Measurements from ENCODE around the gene PDGFRA. TPM values are rescaled to one million over a fixed set of nuclear protein-coding genes. Genes with fewer than 3 reads are reported as not detected.

PDGFRA gene
- total RNA-seq, 1 experiment from 2014 or later: not detected

- H3K79me2 ChIP-seq (ENCODE audit: low read depth): no peaks in the 10 kb centered on the region
- CTCF ChIA-PET: no interaction called here
Observed at GRCh38 chr4:54254116-54254914, 25.2 kb downstream of the PDGFRA start.

GRCh38 chr4:54254915-54255246 lies 25.8 kb downstream of the PDGFRA start:
- BruUV-seq (replicated peaks): no TSS peak

More at GRCh38 chr4:54254116-54254914, 25.2 kb downstream of the PDGFRA start:
- Histone ChIP-seq H3K27me3 (ENCODE audit: insufficient read depth, low read depth) (no peaks in the 10 kb centered on the region), H3K4me2 (no peak overlapping the region), H3K36me3 (ENCODE audit: low read depth) (no peaks in the 10 kb centered on the region), H3K4me3 (no peak overlapping the region), H3F3A (ENCODE audit: insufficient read depth, low read depth) (no peaks in the 10 kb centered on the region), H2AFZ (no peak overlapping the region), H3K9me2 (ENCODE audit: insufficient read depth) (no peaks in the 10 kb centered on the region), H3K27ac (no peak overlapping the region), H4K20me1 (ENCODE audit: insufficient read depth) (no peaks in the 10 kb centered on the region), H3K9me3 (ENCODE audit: insufficient read depth, low read depth) (no peaks in the 10 kb centered on the region), H3K4me1 (replicated peaks; ENCODE audit: insufficient read depth) (no peaks in the 10 kb centered on the region)
- TF ChIP-seq, protein P1, sequence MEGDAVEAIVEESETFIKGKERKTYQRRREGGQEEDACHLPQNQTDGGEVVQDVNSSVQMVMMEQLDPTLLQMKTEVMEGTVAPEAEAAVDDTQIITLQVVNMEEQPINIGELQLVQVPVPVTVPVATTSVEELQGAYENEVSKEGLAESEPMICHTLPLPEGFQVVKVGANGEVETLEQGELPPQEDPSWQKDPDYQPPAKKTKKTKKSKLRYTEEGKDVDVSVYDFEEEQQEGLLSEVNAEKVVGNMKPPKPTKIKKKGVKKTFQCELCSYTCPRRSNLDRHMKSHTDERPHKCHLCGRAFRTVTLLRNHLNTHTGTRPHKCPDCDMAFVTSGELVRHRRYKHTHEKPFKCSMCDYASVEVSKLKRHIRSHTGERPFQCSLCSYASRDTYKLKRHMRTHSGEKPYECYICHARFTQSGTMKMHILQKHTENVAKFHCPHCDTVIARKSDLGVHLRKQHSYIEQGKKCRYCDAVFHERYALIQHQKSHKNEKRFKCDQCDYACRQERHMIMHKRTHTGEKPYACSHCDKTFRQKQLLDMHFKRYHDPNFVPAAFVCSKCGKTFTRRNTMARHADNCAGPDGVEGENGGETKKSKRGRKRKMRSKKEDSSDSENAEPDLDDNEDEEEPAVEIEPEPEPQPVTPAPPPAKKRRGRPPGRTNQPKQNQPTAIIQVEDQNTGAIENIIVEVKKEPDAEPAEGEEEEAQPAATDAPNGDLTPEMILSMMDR (conservative IDR thresholded peaks at IDR 0.05): no peak
- TF ChIP-seq EZH2 (IDR thresholded peaks at IDR 0.05; ENCODE audit: low read depth): no peak
- no TSS peak for BruUV-seq (replicated peaks)
- POLR2A ChIA-PET (ENCODE audit: unreplicated experiment): no interaction called here
- intact Hi-C loops (cut with micrococcal nuclease; ENCODE audit: unreplicated experiment): no loop called here
- no peak for DNase-seq

GRCh38 chr4:54255881-54256280 lies 26.8 kb downstream of the PDGFRA start:
- H4K20me1 ChIP-seq (ENCODE audit: insufficient read depth): no peaks in the 10 kb centered on the region

More at GRCh38 chr4:54254915-54255246, 25.8 kb downstream of the PDGFRA start:
- Histone ChIP-seq H3F3A (ENCODE audit: insufficient read depth, low read depth) (no peaks in the 10 kb centered on the region), H3K27me3 (ENCODE audit: insufficient read depth, low read depth) (no peaks in the 10 kb centered on the region), H3K4me2 (no peak overlapping the region), H3K4me1 (replicated peaks; ENCODE audit: insufficient read depth) (no peaks in the 10 kb centered on the region), H3K9me2 (ENCODE audit: insufficient read depth) (no peaks in the 10 kb centered on the region), H3K27ac (no peak overlapping the region), H4K20me1 (ENCODE audit: insufficient read depth) (no peaks in the 10 kb centered on the region), H2AFZ (no peak overlapping the region), H3K9me3 (ENCODE audit: insufficient read depth, low read depth) (no peaks in the 10 kb centered on the region), H3K4me3 (no peak overlapping the region), H3K79me2 (ENCODE audit: low read depth) (no peaks in the 10 kb centered on the region), H3K36me3 (ENCODE audit: low read depth) (no peaks in the 10 kb centered on the region)
- ChIA-PET POLR2A (ENCODE audit: unreplicated experiment) (no interaction called here), CTCF (no interaction called here)
- TF ChIP-seq, protein P1 (conservative IDR thresholded peaks at IDR 0.05): no peak
- no peak for TF ChIP-seq EZH2 (IDR thresholded peaks at IDR 0.05; ENCODE audit: low read depth)
- DNase-seq: no peak
- intact Hi-C loops (cut with micrococcal nuclease; ENCODE audit: unreplicated experiment): no loop called here

More at GRCh38 chr4:54255881-54256280, 26.8 kb downstream of the PDGFRA start:
- H3K27ac ChIP-seq: no peak overlapping the region
- H3K27me3 ChIP-seq (ENCODE audit: insufficient read depth, low read depth): no peaks in the 10 kb centered on the region
- no peak overlapping the region for H2AFZ ChIP-seq
- TF ChIP-seq, protein P1 (conservative IDR thresholded peaks at IDR 0.05): no peak
- BruUV-seq (replicated peaks): no TSS peak
- H3K9me2 ChIP-seq (ENCODE audit: insufficient read depth): no peaks in the 10 kb centered on the region
- ChIA-PET POLR2A (ENCODE audit: unreplicated experiment) (no interaction called here), CTCF (no interaction called here)
- H3K4me2 ChIP-seq: no peak overlapping the region
- no peak overlapping the region for H3K4me3 ChIP-seq
- no peak for DNase-seq
- H3K4me1 ChIP-seq (replicated peaks; ENCODE audit: insufficient read depth): no peaks in the 10 kb centered on the region
- no peaks in the 10 kb centered on the region for H3F3A ChIP-seq (ENCODE audit: insufficient read depth, low read depth)
- intact Hi-C loops (cut with micrococcal nuclease; ENCODE audit: unreplicated experiment): no loop called here
- no peaks in the 10 kb centered on the region for H3K36me3 ChIP-seq (ENCODE audit: low read depth)
- no peaks in the 10 kb centered on the region for H3K79me2 ChIP-seq (ENCODE audit: low read depth)
- H3K9me3 ChIP-seq (ENCODE audit: insufficient read depth, low read depth): no peaks in the 10 kb centered on the region

Measured in PC-9 (cell line).